ENCODE results near the gene MYO15A.

MYO15A gene

DNA sequence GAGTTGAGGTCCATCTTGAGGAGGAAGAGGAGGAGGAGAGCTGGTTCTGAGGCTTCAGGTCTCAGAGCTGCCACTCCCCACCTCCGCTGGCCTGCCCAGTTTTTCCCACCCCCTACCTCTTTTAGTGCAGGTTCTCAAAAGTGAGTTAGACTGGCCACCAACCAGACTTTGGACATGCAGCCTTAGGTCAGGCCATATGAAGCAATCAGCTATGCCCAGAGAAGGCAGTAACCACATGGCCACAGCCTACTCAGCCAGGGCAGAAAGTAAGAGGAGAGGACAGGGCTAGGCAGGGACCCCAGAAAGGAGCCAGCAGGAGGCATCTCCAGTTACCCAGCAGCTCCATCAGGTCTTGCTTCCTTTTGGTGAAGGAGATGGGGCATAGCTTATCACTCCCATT lies 9.0 kb downstream of the MYO15A start:
- Histone ChIP-seq H3K4me1 (ENCODE audit: control insufficient read depth, insufficient read depth, low read length) (no peaks in the 10 kb centered on the region), H3K27me3 (ENCODE audit: control insufficient read depth in 1 of 2, insufficient read depth in 2 of 2, low read length in 2 of 2) (peaks cover 0 to 11% of the 10 kb centered on the region in 2 donors), H3K9me3 (ENCODE audit: control insufficient read depth in 2 of 2, low read length in 2 of 2) (no peaks in the 10 kb centered on the region), H3K27ac (ENCODE audit: low read length) (no peak overlapping the region), H3K36me3 (ENCODE audit: control insufficient read depth in 2 of 2, insufficient read depth in 2 of 2, low read length in 2 of 2) (no peaks in the 10 kb centered on the region), H3K9ac (ENCODE audit: low read length in 2 of 2) (no peak overlapping the region), H3K4me3 (ENCODE audit: low read length in 2 of 2) (no peak overlapping the region)

DNA sequence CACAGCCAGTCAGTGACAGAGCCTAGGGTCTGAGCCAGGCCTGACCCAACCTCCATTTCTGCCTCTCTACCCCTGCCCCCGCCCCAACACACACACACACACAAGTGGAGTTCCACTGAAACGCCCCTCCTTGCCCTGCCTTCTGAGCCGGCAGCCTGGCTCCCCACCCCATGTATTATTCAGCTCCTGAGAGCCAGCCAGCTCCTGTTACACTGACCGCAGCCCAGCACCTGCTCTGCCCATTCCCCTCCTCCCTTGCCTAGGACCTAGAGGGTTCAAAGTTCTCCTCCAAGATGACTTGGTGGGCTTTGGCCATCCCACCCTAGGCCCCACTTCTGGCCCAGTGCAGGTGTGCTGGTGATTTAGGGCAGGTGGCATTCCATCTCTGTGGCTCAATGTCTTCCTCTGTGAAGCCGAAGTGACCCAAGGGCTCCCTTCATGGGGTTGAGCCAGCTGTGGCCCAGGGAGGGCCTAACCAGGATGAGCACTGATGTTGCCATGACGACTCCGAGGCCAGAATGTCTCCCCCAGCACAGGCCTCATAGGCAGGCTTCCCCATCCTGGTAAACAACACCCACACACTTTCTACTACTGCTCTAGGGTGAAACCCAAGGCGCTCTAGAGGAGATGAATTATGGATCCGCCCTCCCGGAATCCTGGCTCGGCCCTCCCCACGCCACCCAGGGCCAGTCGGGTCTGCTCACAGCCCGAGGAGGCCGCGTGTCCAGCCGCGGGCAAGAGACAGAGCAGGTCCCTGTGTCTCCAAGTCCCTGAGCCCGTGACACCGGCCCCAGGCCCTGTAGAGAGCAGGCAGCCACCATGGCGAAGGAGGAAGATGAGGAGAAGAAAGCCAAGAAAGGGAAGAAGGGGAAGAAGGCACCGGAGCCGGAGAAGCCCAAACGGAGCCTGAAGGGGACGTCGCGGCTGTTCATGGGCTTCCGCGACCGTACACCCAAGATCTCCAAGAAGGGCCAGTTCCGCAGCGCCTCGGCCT lies 9.7 kb downstream of the MYO15A start:
- Histone ChIP-seq H3K4me3 (ENCODE audit: low read length in 2 of 2) (no peak overlapping the region), H3K9me3 (ENCODE audit: control insufficient read depth in 2 of 2, low read length in 2 of 2) (no peaks in the 10 kb centered on the region), H3K27me3 (ENCODE audit: control insufficient read depth in 1 of 2, insufficient read depth in 2 of 2, low read length in 2 of 2) (peaks cover 0 to 11% of the 10 kb centered on the region in 2 donors), H3K36me3 (ENCODE audit: control insufficient read depth in 2 of 2, insufficient read depth in 2 of 2, low read length in 2 of 2) (no peaks in the 10 kb centered on the region), H3K4me1 (ENCODE audit: control insufficient read depth, insufficient read depth, low read length) (no peaks in the 10 kb centered on the region), H3K9ac (ENCODE audit: low read length in 2 of 2) (no peak overlapping the region), H3K27ac (ENCODE audit: low read length) (no peak overlapping the region)

DNA sequence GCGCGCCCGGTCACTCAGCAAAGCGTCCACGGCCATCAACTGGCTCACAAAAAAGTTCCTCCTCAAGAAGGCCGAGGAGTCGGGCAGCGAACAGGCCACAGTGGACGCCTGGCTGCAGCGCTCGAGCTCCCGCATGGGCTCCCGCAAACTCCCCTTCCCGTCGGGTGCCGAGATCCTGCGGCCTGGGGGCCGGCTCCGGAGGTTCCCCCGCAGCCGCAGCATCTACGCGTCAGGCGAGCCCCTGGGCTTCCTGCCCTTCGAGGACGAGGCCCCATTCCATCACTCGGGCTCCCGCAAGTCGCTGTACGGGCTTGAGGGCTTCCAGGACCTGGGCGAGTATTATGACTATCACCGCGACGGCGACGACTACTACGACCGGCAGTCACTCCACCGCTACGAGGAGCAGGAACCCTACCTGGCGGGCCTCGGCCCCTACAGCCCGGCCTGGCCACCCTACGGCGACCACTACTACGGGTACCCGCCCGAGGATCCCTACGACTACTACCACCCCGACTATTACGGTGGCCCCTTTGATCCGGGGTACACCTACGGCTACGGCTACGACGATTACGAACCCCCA lies 10.7 kb downstream of the MYO15A start:
- H3K4me1 ChIP-seq (ENCODE audit: control insufficient read depth, insufficient read depth, low read length), result no peaks in the 10 kb centered on the region
- H3K4me3 ChIP-seq (ENCODE audit: low read length in 2 of 2), result no peak overlapping the region
- H3K9me3 ChIP-seq (ENCODE audit: control insufficient read depth in 2 of 2, low read length in 2 of 2), result no peaks in the 10 kb centered on the region

DNA sequence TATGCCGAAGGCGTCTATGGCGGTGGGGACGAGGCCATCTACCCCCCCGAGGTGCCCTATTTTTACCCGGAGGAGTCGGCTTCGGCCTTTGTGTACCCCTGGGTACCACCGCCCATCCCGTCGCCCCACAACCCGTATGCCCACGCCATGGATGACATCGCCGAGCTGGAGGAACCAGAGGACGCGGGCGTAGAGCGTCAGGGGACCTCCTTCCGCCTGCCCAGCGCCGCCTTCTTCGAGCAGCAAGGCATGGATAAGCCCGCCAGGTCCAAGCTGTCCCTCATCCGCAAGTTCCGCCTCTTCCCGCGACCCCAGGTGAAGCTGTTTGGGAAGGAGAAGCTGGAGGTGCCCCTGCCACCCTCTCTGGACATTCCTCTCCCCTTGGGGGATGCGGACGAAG lies 11.4 kb downstream of the MYO15A start:
- Histone ChIP-seq H3K9ac (ENCODE audit: low read length in 2 of 2) (no peak overlapping the region), H3K27me3 (ENCODE audit: control insufficient read depth in 1 of 2, insufficient read depth in 2 of 2, low read length in 2 of 2) (peaks cover 0 to 9% of the 10 kb centered on the region in 2 donors), H3K36me3 (ENCODE audit: control insufficient read depth in 2 of 2, insufficient read depth in 2 of 2, low read length in 2 of 2) (no peaks in the 10 kb centered on the region), H3K4me1 (ENCODE audit: control insufficient read depth, insufficient read depth, low read length) (no peaks in the 10 kb centered on the region), H3K27ac (ENCODE audit: low read length) (no peak overlapping the region), H3K9me3 (ENCODE audit: control insufficient read depth in 2 of 2, low read length in 2 of 2) (no peaks in the 10 kb centered on the region), H3K4me3 (ENCODE audit: low read length in 2 of 2) (no peak overlapping the region)

More for the DNA sequence above, 10.7 kb downstream of the MYO15A start:
- no peaks in the 10 kb centered on the region for H3K36me3 ChIP-seq (ENCODE audit: control insufficient read depth in 2 of 2, insufficient read depth in 2 of 2, low read length in 2 of 2)
- H3K27me3 ChIP-seq (ENCODE audit: control insufficient read depth in 1 of 2, insufficient read depth in 2 of 2, low read length in 2 of 2), result peaks cover 0 to 11% of the 10 kb centered on the region in 2 donors
- no peak overlapping the region for H3K9ac ChIP-seq (ENCODE audit: low read length in 2 of 2)
- H3K27ac ChIP-seq (ENCODE audit: low read length), result no peak overlapping the region

DNA sequence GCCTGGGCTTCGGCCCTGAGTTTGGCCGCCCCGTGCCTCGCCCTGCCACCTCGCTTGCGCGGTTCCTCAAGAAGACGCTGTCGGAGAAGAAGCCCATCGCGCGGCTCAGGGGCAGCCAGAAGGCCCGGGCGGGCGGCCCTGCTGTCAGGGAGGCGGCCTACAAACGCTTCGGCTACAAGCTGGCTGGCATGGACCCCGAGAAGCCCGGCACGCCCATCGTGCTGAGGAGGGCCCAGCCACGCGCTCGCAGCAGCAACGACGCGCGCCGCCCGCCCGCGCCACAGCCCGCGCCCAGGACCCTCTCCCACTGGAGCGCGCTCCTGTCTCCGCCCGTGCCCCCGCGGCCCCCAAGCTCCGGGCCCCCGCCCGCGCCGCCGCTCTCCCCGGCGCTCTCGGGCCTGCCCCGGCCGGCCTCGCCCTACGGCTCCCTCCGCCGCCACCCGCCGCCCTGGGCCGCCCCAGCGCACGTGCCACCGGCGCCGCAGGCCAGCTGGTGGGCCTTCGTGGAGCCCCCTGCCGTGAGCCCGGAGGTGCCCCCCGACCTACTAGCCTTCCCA lies 12.0 kb downstream of the MYO15A start:
- no peaks in the 10 kb centered on the region for H3K4me1 ChIP-seq (ENCODE audit: control insufficient read depth, insufficient read depth, low read length)
- H3K36me3 ChIP-seq (ENCODE audit: control insufficient read depth in 2 of 2, insufficient read depth in 2 of 2, low read length in 2 of 2), result no peaks in the 10 kb centered on the region
- H3K27ac ChIP-seq (ENCODE audit: low read length), result no peak overlapping the region
- no peak overlapping the region for H3K4me3 ChIP-seq (ENCODE audit: low read length in 2 of 2)
- H3K9ac ChIP-seq (ENCODE audit: low read length in 2 of 2), result no peak overlapping the region
- peaks cover 0 to 6% of the 10 kb centered on the region in 2 donors for H3K27me3 ChIP-seq (ENCODE audit: control insufficient read depth in 1 of 2, insufficient read depth in 2 of 2, low read length in 2 of 2)
- no peaks in the 10 kb centered on the region for H3K9me3 ChIP-seq (ENCODE audit: control insufficient read depth in 2 of 2, low read length in 2 of 2)

DNA sequence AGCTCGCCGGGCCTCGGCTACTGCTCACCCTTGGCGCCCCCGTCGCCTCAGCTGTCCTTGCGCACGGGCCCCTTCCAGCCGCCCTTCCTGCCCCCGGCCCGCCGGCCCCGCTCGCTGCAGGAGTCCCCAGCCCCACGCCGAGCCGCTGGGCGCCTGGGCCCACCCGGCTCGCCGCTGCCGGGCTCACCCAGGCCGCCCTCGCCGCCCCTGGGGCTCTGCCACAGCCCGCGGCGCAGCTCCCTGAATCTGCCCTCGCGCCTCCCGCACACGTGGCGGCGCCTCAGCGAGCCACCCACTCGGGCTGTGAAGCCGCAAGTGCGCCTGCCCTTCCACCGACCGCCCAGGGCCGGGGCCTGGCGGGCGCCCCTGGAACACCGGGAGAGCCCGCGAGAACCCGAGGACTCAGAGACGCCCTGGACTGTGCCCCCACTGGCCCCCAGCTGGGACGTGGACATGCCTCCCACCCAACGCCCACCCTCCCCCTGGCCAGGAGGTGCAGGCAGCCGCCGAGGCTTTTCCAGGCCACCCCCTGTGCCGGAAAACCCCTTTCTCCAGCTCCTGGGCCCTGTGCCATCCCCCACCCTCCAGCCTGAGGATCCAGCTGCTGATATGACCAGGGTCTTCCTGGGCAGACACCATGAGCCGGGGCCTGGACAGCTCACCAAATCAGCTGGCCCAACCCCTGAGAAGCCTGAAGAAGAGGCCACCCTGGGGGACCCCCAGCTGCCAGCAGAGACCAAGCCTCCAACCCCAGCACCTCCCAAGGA lies 12.8 kb downstream of the MYO15A start:
- Histone ChIP-seq H3K4me3 (ENCODE audit: low read length in 2 of 2) (no peak overlapping the region), H3K9ac (ENCODE audit: low read length in 2 of 2) (no peak overlapping the region), H3K36me3 (ENCODE audit: control insufficient read depth in 2 of 2, insufficient read depth in 2 of 2, low read length in 2 of 2) (no peaks in the 10 kb centered on the region), H3K4me1 (ENCODE audit: control insufficient read depth, insufficient read depth, low read length) (no peaks in the 10 kb centered on the region), H3K9me3 (ENCODE audit: control insufficient read depth in 2 of 2, low read length in 2 of 2) (no peaks in the 10 kb centered on the region), H3K27me3 (ENCODE audit: control insufficient read depth in 1 of 2, insufficient read depth in 2 of 2, low read length in 2 of 2) (no peaks in the 10 kb centered on the region), H3K27ac (ENCODE audit: low read length) (no peak overlapping the region)

DNA sequence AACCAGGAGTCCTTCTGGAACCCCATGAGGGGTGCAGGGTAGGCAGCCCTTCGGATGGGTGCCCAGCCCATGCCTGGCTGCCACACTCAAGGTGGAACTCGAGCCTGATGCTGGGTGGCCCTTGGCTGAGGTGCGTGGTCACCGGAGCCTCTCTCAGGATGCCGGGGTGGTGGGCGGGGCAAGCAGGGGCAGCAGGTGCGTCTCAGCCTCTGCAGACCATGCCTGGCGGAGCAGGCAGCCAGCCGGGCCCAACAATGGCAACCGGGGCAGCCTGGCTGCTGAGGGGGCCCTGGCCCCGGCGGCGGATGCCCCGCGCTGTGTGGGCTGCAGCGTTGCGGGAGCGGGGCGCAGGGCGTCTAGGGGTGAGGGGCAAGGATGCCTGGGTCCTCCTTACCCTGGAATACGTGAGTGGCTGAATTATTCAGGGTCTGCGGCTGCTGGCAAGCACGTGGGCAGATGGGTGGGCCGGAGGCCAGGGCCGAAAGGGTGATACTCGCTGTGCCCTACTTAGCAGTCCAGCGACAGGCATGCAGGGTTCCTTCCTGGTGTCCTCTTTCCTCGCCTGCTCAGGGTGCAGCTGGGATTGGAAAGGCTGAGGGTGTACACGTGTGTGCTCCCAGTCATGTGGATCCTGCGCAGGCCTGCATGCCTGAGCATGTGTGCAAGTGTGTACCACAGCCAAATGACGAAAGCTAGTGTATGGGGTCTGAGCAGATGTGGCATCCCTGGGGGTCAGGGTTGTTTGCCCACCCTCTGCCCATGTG lies 14.6 kb downstream of the MYO15A start:
- Histone ChIP-seq H3K9me3 (ENCODE audit: control insufficient read depth in 2 of 2, low read length in 2 of 2) (no peaks in the 10 kb centered on the region), H3K27ac (ENCODE audit: low read length) (no peak overlapping the region), H3K27me3 (ENCODE audit: control insufficient read depth in 1 of 2, insufficient read depth in 2 of 2, low read length in 2 of 2) (no peaks in the 10 kb centered on the region), H3K4me3 (ENCODE audit: low read length in 2 of 2) (no peak overlapping the region), H3K9ac (ENCODE audit: low read length in 2 of 2) (no peak overlapping the region), H3K36me3 (ENCODE audit: control insufficient read depth in 2 of 2, insufficient read depth in 2 of 2, low read length in 2 of 2) (no peaks in the 10 kb centered on the region), H3K4me1 (ENCODE audit: control insufficient read depth, insufficient read depth, low read length) (no peaks in the 10 kb centered on the region)

DNA sequence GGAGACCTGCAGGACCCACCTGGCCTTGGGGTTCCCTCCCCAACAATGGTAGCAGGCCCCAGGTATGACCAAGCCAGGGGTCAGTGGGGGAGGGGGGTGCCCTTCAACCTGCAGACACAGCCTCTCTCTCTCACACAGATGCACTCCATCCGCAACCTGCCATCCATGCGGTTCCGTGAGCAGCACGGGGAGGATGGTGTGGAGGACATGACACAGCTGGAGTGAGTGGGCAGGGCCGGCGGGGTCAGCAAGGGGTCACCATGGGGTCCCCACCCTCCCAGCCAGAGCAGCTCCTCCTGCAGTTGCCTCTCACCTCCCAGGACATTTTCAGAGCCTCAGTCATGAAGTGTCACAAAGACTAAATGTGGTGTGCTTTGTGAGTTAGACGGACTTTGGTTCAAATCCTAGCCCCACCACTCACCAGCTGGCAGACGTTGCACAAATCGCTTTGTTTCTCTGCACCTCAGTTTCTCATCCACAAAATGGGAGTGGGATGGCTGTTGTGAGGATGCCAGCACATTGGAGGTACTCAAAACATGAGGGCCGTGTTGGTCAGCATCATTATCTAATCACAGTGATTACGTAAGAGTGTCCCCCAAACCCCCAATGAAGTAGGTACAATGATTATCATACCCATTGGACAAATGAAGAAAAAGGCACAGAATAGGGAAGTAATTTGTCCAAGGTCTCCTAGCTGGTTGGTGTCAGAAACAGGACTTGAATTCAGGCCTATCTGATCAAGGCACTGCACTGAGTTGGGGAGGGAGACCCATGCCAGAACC lies 16.0 kb downstream of the MYO15A start:
- Histone ChIP-seq H3K4me1 (ENCODE audit: control insufficient read depth, insufficient read depth, low read length) (no peaks in the 10 kb centered on the region), H3K9me3 (ENCODE audit: control insufficient read depth in 2 of 2, low read length in 2 of 2) (no peaks in the 10 kb centered on the region), H3K27me3 (ENCODE audit: control insufficient read depth in 1 of 2, insufficient read depth in 2 of 2, low read length in 2 of 2) (no peaks in the 10 kb centered on the region), H3K9ac (ENCODE audit: low read length in 2 of 2) (no peak overlapping the region), H3K4me3 (ENCODE audit: low read length in 2 of 2) (no peak overlapping the region), H3K27ac (ENCODE audit: low read length) (no peak overlapping the region), H3K36me3 (ENCODE audit: control insufficient read depth in 2 of 2, insufficient read depth in 2 of 2, low read length in 2 of 2) (no peaks in the 10 kb centered on the region)

DNA sequence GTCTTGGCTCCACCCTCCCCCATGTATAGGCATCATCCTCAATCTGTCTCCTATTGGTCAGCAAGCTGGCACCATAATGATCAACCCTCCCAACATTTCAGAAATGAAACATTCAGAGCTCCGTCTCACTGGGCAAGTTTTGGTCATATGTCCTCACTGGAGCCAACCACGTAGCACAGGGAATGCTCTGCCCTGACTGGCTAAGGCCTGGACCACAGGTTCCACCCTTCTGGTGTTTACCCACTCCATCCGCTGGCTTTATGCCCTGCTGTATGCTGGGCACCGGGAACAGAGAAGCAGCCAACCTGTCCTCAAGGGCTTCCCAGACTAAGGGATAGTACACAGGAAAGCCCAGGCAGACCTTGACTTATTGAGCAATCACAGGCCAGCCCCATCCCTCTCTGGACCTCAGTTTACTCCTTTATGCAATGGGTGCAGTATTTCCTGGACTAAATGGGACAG lies 20.5 kb downstream of the MYO15A start:
- Histone ChIP-seq H3K27me3 (ENCODE audit: control insufficient read depth in 1 of 2, insufficient read depth in 2 of 2, low read length in 2 of 2) (peaks cover 0 to 2% of the 10 kb centered on the region in 2 donors), H3K4me3 (ENCODE audit: low read length in 2 of 2) (no peak overlapping the region), H3K9me3 (ENCODE audit: control insufficient read depth in 2 of 2, low read length in 2 of 2) (no peaks in the 10 kb centered on the region), H3K9ac (ENCODE audit: low read length in 2 of 2) (no peak overlapping the region), H3K27ac (ENCODE audit: low read length) (no peak overlapping the region), H3K36me3 (ENCODE audit: control insufficient read depth in 2 of 2, insufficient read depth in 2 of 2, low read length in 2 of 2) (no peaks in the 10 kb centered on the region), H3K4me1 (ENCODE audit: control insufficient read depth, insufficient read depth, low read length) (no peaks in the 10 kb centered on the region)

Data from stomach smooth muscle (tissue), 2 donors.